Cardiac muscle cell (in vitro differentiated cells and primary cell): ENCODE results near the gene BAAT. TPM values are rescaled to one million over a fixed set of nuclear protein-coding genes. Genes with fewer than 3 reads are reported as not detected.

Experiments used
- DNase-seq, 2 donors: peaks; one replicate each; pipeline versions ENCODE4 v3.0.0 to v3.0.0-alpha.2; 2010 to 2017; ENCODE audit warnings: low read depth in 1 of 2, low spot score in 1 of 2
- H3K27ac ChIP-seq: fragments of 200-600 bp; sonication (generic); 2 replicates; pipeline ENCODE4 v1.5.1; 2016
- H3K27me3 ChIP-seq: fragments of 200-600 bp; sonication (generic); 2 replicates; pipeline ENCODE4 v1.6.0; 2016; ENCODE audit warnings: control low read depth
- H3K36me3 ChIP-seq: fragments of 200-600 bp; sonication (generic); 2 replicates; pipeline ENCODE4 v1.5.1; 2016; ENCODE audit warnings: control low read depth
- H3K4me1 ChIP-seq: fragments of 200-600 bp; sonication (generic); 2 replicates; pipeline ENCODE4 v1.8.1; 2017; ENCODE audit warnings: low read depth, mild to moderate bottlenecking, mixed run types
- H3K4me3 ChIP-seq: fragments of 200-600 bp; sonication (generic); 2 replicates; pipeline ENCODE4 v1.5.1; 2016; ENCODE audit warnings: mild to moderate bottlenecking
- H3K9me3 ChIP-seq: fragments of 200-600 bp; sonication (generic); 2 replicates; pipeline ENCODE4 v1.5.1; 2017; ENCODE audit warnings: low read depth, mild to moderate bottlenecking, control low read depth
- CTCF ChIP-seq: IDR thresholded peaks from 2 replicates; pipeline ENCODE4 v1.5.1; 2012; ENCODE audit warnings: low read depth, mild to moderate bottlenecking, low read length
- polyA plus RNA-seq: library from polyadenylated mRNA; unstranded; fragments of >200 nt; fragmentation: Nextera tagmentation; extraction: Ambion mirVana; gene quantifications from 2 replicates; pipeline ENCODE4 v1.2.1, GENCODE V29; 2016
- total RNA-seq: library from RNA; depleted of rRNA; stranded (reverse); fragments of >200 nt; gene quantifications from 2 replicates; pipeline ENCODE4 v1.2.3, GENCODE V29; 2016

Gene BAAT
- total and polyA plus RNA-seq, 2 experiments from 2014 or later: not detected

- H3K27me3 ChIP-seq: no peaks in the 10 kb centered on the region
- H3K4me1 ChIP-seq: no peaks in the 10 kb centered on the region
- DNase-seq: no peak
- no peaks in the 10 kb centered on the region for H3K9me3 ChIP-seq
- no peak for TF ChIP-seq CTCF
- no peaks in the 10 kb centered on the region for H3K36me3 ChIP-seq
- no peak overlapping the region for H3K27ac ChIP-seq
- H3K4me3 ChIP-seq: no peak overlapping the region
Measured at GRCh38 chr9:101367323-101367722, 17.5 kb downstream of the BAAT start.

- Histone ChIP-seq H3K4me3 (no peak overlapping the region), H3K36me3 (no peaks in the 10 kb centered on the region), H3K4me1 (no peaks in the 10 kb centered on the region), H3K9me3 (no peaks in the 10 kb centered on the region), H3K27ac (no peak overlapping the region), H3K27me3 (no peaks in the 10 kb centered on the region)
- TF ChIP-seq CTCF: no peak
- DNase-seq: peak in 1 of 2 donors; percentile 14
Measured at GRCh38 chr9:101366038-101366756, 18.6 kb downstream of the BAAT start.

- TF ChIP-seq CTCF: no peak
- H3K27me3 ChIP-seq: no peaks in the 10 kb centered on the region
- no peak overlapping the region for H3K27ac ChIP-seq
- no peaks in the 10 kb centered on the region for H3K36me3 ChIP-seq
- no peak overlapping the region for H3K4me3 ChIP-seq
- no peaks in the 10 kb centered on the region for H3K4me1 ChIP-seq
- DNase-seq: peak in 1 of 2 donors; percentile 30
- no peaks in the 10 kb centered on the region for H3K9me3 ChIP-seq
Measured at GRCh38 chr9:101365181-101365580, 19.6 kb downstream of the BAAT start.

GRCh38 chr9:101362450-101362849, 22.4 kb downstream of the BAAT start:
- Histone ChIP-seq H3K36me3 (no peaks in the 10 kb centered on the region), H3K4me3 (no peak overlapping the region), H3K9me3 (no peaks in the 10 kb centered on the region), H3K27me3 (no peaks in the 10 kb centered on the region), H3K4me1 (no peaks in the 10 kb centered on the region), H3K27ac (no peak overlapping the region)
- TF ChIP-seq CTCF: no peak
- no peak for DNase-seq

- DNase-seq: no peak
- TF ChIP-seq CTCF: no peak
- Histone ChIP-seq H3K9me3 (no peaks in the 10 kb centered on the region), H3K36me3 (no peaks in the 10 kb centered on the region), H3K4me1 (no peaks in the 10 kb centered on the region), H3K27ac (no peak overlapping the region), H3K27me3 (no peaks in the 10 kb centered on the region), H3K4me3 (no peak overlapping the region)
Measured at GRCh38 chr9:101360647-101361046, 24.2 kb downstream of the BAAT start.
